H1 (cell line): ENCODE measurements around the gene NR3C1. TPM values are rescaled to one million over a fixed set of nuclear protein-coding genes. Genes with fewer than 3 reads are reported as not detected.

Experiments used
- CTCF ChIA-PET: fragments of 300-600 bp; sonication (Branson Sonifier 250); formaldehyde crosslinking; loops from one replicate; lab custom pipeline; 2021; ENCODE audit not compliant: partially characterized antibody; lab: Charles Lee
- POLR2A ChIA-PET: fragments of 300-600 bp; sonication (Branson Sonifier 250); formaldehyde crosslinking; loops from one replicate; lab custom pipeline; 2021; ENCODE audit warnings: inconsistent platforms; ENCODE audit not compliant: partially characterized antibody; lab: Charles Lee
- DNase-seq, 2 experiments: peaks; one replicate each; pipeline versions ENCODE4 v3.0.0 to v3.0.0-alpha.2; 2010 to 2022; ENCODE audit warnings: low spot score in 2 of 2, low read depth in 1 of 2, mixed read lengths in 1 of 2
- FAIRE-seq: peaks from 2 replicates; lab custom pipeline; 2011; peaks lifted over from hg19 to GRCh38; lab: Jason Lieb, UNC
- H2AFZ ChIP-seq: 2 replicates; pipeline ENCODE4 v1.8.1; 2012; ENCODE audit warnings: low read length, inconsistent platforms
- H2AK5ac ChIP-seq: 2 replicates; pipeline ENCODE4 v1.6.1; 2013; ENCODE audit warnings: low read depth, low read length
- H2BK120ac ChIP-seq: replicated peaks from 2 replicates; pipeline ENCODE3; 2013; ENCODE audit warnings: low read depth, low read length, inconsistent platforms
- H2BK12ac ChIP-seq: 2 replicates; pipeline ENCODE4 v1.6.1; 2013; ENCODE audit warnings: low read depth, low read length
- H2BK15ac ChIP-seq: 2 replicates; pipeline ENCODE4 v1.6.1; 2013; ENCODE audit warnings: low read length
- H2BK20ac ChIP-seq: 2 replicates; pipeline ENCODE4 v1.6.1; 2013; ENCODE audit warnings: low read length
- H2BK5ac ChIP-seq: 2 replicates; pipeline ENCODE4 v1.6.1; 2013; ENCODE audit warnings: low read depth, low read length
- H3K14ac ChIP-seq: 2 replicates; pipeline ENCODE4 v1.6.1; 2013; ENCODE audit warnings: inconsistent platforms; ENCODE audit not compliant: insufficient read length
- H3K18ac ChIP-seq: 2 replicates; pipeline ENCODE4 v1.6.1; 2013; ENCODE audit warnings: low read length; ENCODE audit errors: extremely low read depth
- H3K23ac ChIP-seq: 2 replicates; pipeline ENCODE4 v1.6.1; 2013; ENCODE audit warnings: inconsistent platforms; ENCODE audit not compliant: insufficient read length
- H3K23me2 ChIP-seq: 2 replicates; pipeline ENCODE4 v1.6.1; 2013; ENCODE audit warnings: low read depth, low read length
- H3K27ac ChIP-seq: 2 replicates; pipeline ENCODE4 v1.6.1; 2011; ENCODE audit warnings: low read depth, low read length, inconsistent platforms
- H3K27me3 ChIP-seq, 4 experiments: replicated peaks in 1 of 4; 1 replicate in 1 of 4; 2 replicates in 3 of 4; pipeline versions ENCODE4 v1.6.1 to v1.8.1; 2011 to 2013; ENCODE audit warnings: low read length in 3 of 4, mild to moderate bottlenecking in 3 of 4, inconsistent platforms in 2 of 4, mixed read lengths in 2 of 4, moderate library complexity in 1 of 4; ENCODE audit not compliant: control insufficient read depth in 3 of 4, insufficient read depth in 3 of 4; ENCODE audit errors: extremely low read depth in 1 of 4
- H3K36me3 ChIP-seq, 4 experiments: 2 replicates each; pipeline versions ENCODE4 v1.6.1 to v1.8.1; 2011 to 2013; ENCODE audit warnings: mild to moderate bottlenecking in 4 of 4, low read length in 3 of 4, moderate library complexity in 2 of 4, control low read depth in 1 of 4, inconsistent platforms in 1 of 4; ENCODE audit not compliant: insufficient read depth in 4 of 4, control insufficient read depth in 2 of 4
- H3K4ac ChIP-seq: replicated peaks from 2 replicates; pipeline ENCODE3; 2013; ENCODE audit warnings: low read length, low read depth, mixed read lengths, inconsistent platforms; ENCODE audit not compliant: insufficient read length
- H3K4me1 ChIP-seq, 4 experiments: replicated peaks in 1 of 4; 1 replicate in 1 of 4; 2 replicates in 3 of 4; pipeline versions ENCODE4 v1.6.1 to v1.8.1; 2011 to 2013; ENCODE audit warnings: low read length in 3 of 4, inconsistent platforms in 2 of 4, mixed read lengths in 1 of 4; ENCODE audit not compliant: insufficient read depth in 4 of 4, control insufficient read depth in 3 of 4
- H3K4me2 ChIP-seq, 2 experiments: 2 replicates each; pipeline versions ENCODE4 v1.6.1 to v1.8.1; 2011 to 2013; ENCODE audit warnings: low read depth in 2 of 2, low read length in 2 of 2, control low read depth in 1 of 2, inconsistent platforms in 1 of 2, mild to moderate bottlenecking in 1 of 2; ENCODE audit not compliant: insufficient read depth in 1 of 2
- H3K4me3 ChIP-seq, 4 experiments: fragments of 200-600, 300-600 bp in 1 of 4; sonication (generic), shearing (Covaris generic), sonication (Bioruptor Twin) in 1 of 4; 2 replicates each; pipeline versions ENCODE4 v1.5.1 to v1.8.1; 2011 to 2016; ENCODE audit warnings: low read length in 4 of 4, low read depth in 3 of 4, control low read depth in 2 of 4, inconsistent platforms in 2 of 4, mild to moderate bottlenecking in 2 of 4, mixed read lengths in 1 of 4, moderate library complexity in 1 of 4; ENCODE audit not compliant: insufficient read depth in 2 of 4; ENCODE audit errors: extremely low read depth in 1 of 4
- H3K56ac ChIP-seq: replicated peaks from 2 replicates; pipeline ENCODE3; 2013; ENCODE audit warnings: low read depth, mild to moderate bottlenecking, mixed read lengths, low read length, inconsistent platforms; ENCODE audit not compliant: insufficient read length
- H3K79me1 ChIP-seq: 2 replicates; pipeline ENCODE4 v1.6.1; 2013; ENCODE audit warnings: low read depth, low read length, control low read depth
- H3K79me2 ChIP-seq, 2 experiments: 2 replicates each; pipeline versions ENCODE4 v1.6.1 to v1.8.1; 2012 to 2013; ENCODE audit warnings: low read length in 2 of 2, mild to moderate bottlenecking in 2 of 2, inconsistent platforms in 1 of 2; ENCODE audit not compliant: insufficient read depth in 2 of 2, control insufficient read depth in 1 of 2
- H3K9ac ChIP-seq, 4 experiments: replicated peaks in 1 of 4; 1 replicate in 1 of 4; 2 replicates in 3 of 4; pipeline versions ENCODE4 v1.6.1 to v1.8.1; 2011 to 2013; ENCODE audit warnings: low read depth in 3 of 4, low read length in 3 of 4, control low read depth in 2 of 4, mild to moderate bottlenecking in 2 of 4, moderate library complexity in 2 of 4, inconsistent platforms in 1 of 4; ENCODE audit errors: extremely low read depth in 1 of 4
- H3K9me3 ChIP-seq, 2 experiments: 2 replicates each; pipeline versions ENCODE4 v1.6.1 to v1.8.1; 2012 to 2013; ENCODE audit warnings: mild to moderate bottlenecking in 2 of 2, moderate library complexity in 2 of 2, control low read depth in 1 of 2, inconsistent platforms in 1 of 2, low read depth in 1 of 2, low read length in 1 of 2, mixed read lengths in 1 of 2; ENCODE audit not compliant: insufficient read depth in 2 of 2
- H4K20me1 ChIP-seq, 2 experiments: replicated peaks in 1 of 2; 2 replicates each; pipeline versions ENCODE3 to v1.8.1; 2011 to 2013; ENCODE audit warnings: inconsistent platforms in 2 of 2, low read length in 2 of 2, mild to moderate bottlenecking in 1 of 2; ENCODE audit not compliant: insufficient read depth in 2 of 2, control insufficient read depth in 1 of 2
- H4K5ac ChIP-seq: 2 replicates; pipeline ENCODE4 v1.6.1; 2013; ENCODE audit warnings: low read length, low read depth, mixed read lengths, inconsistent platforms; ENCODE audit not compliant: insufficient read length
- H4K8ac ChIP-seq: 2 replicates; pipeline ENCODE4 v1.8.0; 2013; ENCODE audit warnings: mild to moderate bottlenecking, moderate library complexity, low read length, inconsistent platforms; ENCODE audit not compliant: insufficient read depth; ENCODE audit errors: extremely low read depth
- H4K91ac ChIP-seq: replicated peaks from 2 replicates; pipeline ENCODE3; 2013; ENCODE audit warnings: low read length, mixed read lengths, inconsistent platforms; ENCODE audit not compliant: insufficient read length
- ASH2L ChIP-seq: fragments of 200-600, 300-600 bp; sonication (generic); IDR thresholded peaks from one replicate; pipeline ENCODE4 v1.7.1; 2017; ENCODE audit warnings: low read length
- CBX8 ChIP-seq: fragments of 300-800, 300-1000 bp; sonication (generic); IDR thresholded peaks from 2 replicates; pipeline ENCODE4 v1.7.1; 2016; ENCODE audit warnings: low read depth, low read length, borderline replicate concordance
- EZH2 ChIP-seq: fragments of 200-600 bp; sonication (generic); IDR thresholded peaks from 2 replicates; pipeline ENCODE4 v1.7.1; 2012; ENCODE audit warnings: low read depth, mild to moderate bottlenecking, moderate library complexity, low read length, inconsistent platforms; ENCODE audit not compliant: severe bottlenecking
- GABPA ChIP-seq: IDR thresholded peaks from 2 replicates; pipeline ENCODE4 v1.6.1; 2011; ENCODE audit warnings: mild to moderate bottlenecking, low read length, moderate library complexity, borderline replicate concordance; ENCODE audit not compliant: insufficient read depth
- JUND ChIP-seq: IDR thresholded peaks from 2 replicates; pipeline ENCODE4 v1.6.1; 2011; ENCODE audit warnings: mild to moderate bottlenecking, improper control_type of control experiment, low read length
- PHF8 ChIP-seq: fragments of 200-600 bp; sonication (generic); conservative IDR thresholded peaks from 2 replicates; pipeline ENCODE4 v1.7.1; 2012; ENCODE audit warnings: low read depth, mild to moderate bottlenecking, inconsistent platforms, low read length, moderate library complexity
- POLR2A ChIP-seq, 2 experiments: IDR thresholded peaks; 1 replicate in 1 of 2; 2 replicates in 1 of 2; pipeline ENCODE4 v1.6.1; 2011; ENCODE audit warnings: low read depth in 2 of 2, low read length in 2 of 2, mild to moderate bottlenecking in 2 of 2; ENCODE audit errors: control extremely low read depth in 1 of 2
- POLR2AphosphoS5 ChIP-seq: IDR thresholded peaks from 2 replicates; pipeline ENCODE4 v1.6.1; 2011; ENCODE audit warnings: low read depth, low read length
- SRF ChIP-seq: IDR thresholded peaks from 2 replicates; pipeline ENCODE4 v1.6.1; 2011; ENCODE audit warnings: mild to moderate bottlenecking, low read depth, low read length, moderate library complexity
- TCF12 ChIP-seq: IDR thresholded peaks from 2 replicates; pipeline ENCODE4 v1.6.1; 2011; ENCODE audit warnings: low read depth, mild to moderate bottlenecking, low read length
- YY1 ChIP-seq: IDR thresholded peaks from 2 replicates; pipeline ENCODE4 v1.6.1; 2011; ENCODE audit warnings: low read depth, mild to moderate bottlenecking, low read length
- WGBS, 2 experiments: shearing (Covaris generic) in 1 of 2; methylation state at CpG; one replicate each; pipeline versions ENCODE4 v1.1.6 to v1.1.7; 2013 to 2015; ENCODE audit warnings: low lambda C conversion rate in 2 of 2, mixed read lengths in 2 of 2, inconsistent platforms in 1 of 2, low coverage in 1 of 2, missing lambda C conversion rate in 1 of 2; ENCODE audit not compliant: insufficient replicate concordance in 2 of 2, insufficient coverage in 1 of 2, insufficient read length in 1 of 2; ENCODE audit errors: extremely low coverage in 1 of 2, missing lambda C conversion rate in 1 of 2; 5-methylcytosine and 5-hydroxymethylcytosine counted together
- polyA plus RNA-seq, 7 experiments: library from polyadenylated mRNA; depleted of rRNA in 3 of 7; stranded (reverse) in 5 of 7; unstranded in 2 of 7; fragments of >200 nt in 5 of 7; fragments of 200-250 nt in 2 of 7; gene quantifications; 1 replicate in 5 of 7; 2 replicates in 1 of 7; 4 replicates in 1 of 7; pipeline versions ENCODE4 v1.2.1 to v1.2.3, GENCODE V29; 2011 to 2013; ENCODE audit warnings: missing spikeins in 2 of 7, mixed read lengths in 2 of 7
- total RNA-seq: library from RNA; stranded (reverse); fragmentation: NEBNext Ultra II Directional; extraction: Animal tissue kit (Norgen Biotek cat#: 25700); gene quantifications from 2 replicates; pipeline ENCODE4 v1.2.1, GENCODE V29; 2021
- TF ChIP-seq, protein P1 (sequence below): IDR thresholded peaks from 2 replicates; pipeline ENCODE4 v1.6.1; 2011; ENCODE audit warnings: low read depth, mild to moderate bottlenecking, low read length; ENCODE audit not compliant: insufficient read depth

The NR3C1 gene
- total and polyA plus RNA-seq, 2 of the 8 experiments (the other 6 are each of a cell fraction or from before 2014, with no cell fraction given): 1.7 to 5.4 TPM

DNA sequence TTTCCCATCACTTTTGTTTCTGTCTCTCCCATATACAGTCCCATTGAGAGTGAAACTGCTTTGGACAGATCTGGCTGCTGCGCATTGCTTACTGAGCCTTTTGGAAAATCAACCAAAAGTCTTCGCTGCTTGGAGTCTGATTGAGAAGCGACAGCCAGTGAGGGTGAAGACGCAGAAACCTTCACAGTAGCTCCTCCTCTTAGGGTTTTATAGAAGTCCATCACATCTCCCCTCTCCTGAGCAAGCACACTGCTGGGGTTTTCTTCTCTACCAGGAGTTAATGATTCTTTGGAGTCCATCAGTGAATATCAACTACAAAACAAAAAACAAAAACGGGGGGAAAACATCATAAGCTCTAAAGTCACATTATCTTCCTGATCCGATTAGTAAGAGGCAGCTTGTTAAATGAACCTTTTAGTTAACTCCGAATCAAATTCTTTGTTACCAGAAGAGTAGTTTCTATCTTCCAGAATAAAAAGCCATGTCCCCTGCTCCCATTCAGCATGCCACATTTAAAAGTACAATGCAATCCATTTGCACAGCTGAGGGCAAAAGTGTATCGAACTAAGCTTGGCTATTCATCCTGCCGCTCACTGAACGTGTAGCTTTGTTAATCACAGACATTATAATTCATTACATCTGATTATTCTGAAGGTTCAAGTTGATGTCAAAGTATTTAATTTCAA, 2.8 kb downstream of the NR3C1 start:
- ChIA-PET CTCF (interaction anchor here (1.1 to 1.8 kb wide), 4 partner anchors 12 to 397 kb away, joined by 3 to 6 read pairs (median 4); no protein-coding TSS in a partner anchor), POLR2A (interaction anchor here (1.0 kb wide), 1 partner anchor 11 kb away, joined by 4 read pairs; no protein-coding TSS in a partner anchor)
- no peaks in the 10 kb centered on the region for H3K36me3 ChIP-seq
- H3K4me3 ChIP-seq: no peak overlapping the region
- H3K9me3 ChIP-seq: no peaks in the 10 kb centered on the region
- no peak overlapping the region for H3K27ac ChIP-seq
- H2BK20ac ChIP-seq: no peak overlapping the region
- no peak overlapping the region for H4K8ac ChIP-seq
- H3K4me1 ChIP-seq: peaks cover 0 to 11% (median 5%) of the 10 kb centered on the region in 4 experiments; a peak in 6 of 7 replicates
- peaks cover 0 to 6% of the 10 kb centered on the region in 2 experiments; a peak in 1 of 4 replicates for H3K79me2 ChIP-seq
- H2BK12ac ChIP-seq: no peak overlapping the region
- H2AFZ ChIP-seq: no peak overlapping the region
- H4K5ac ChIP-seq: no peak overlapping the region
- peak overlapping the region in 1 of 2 experiments; percentile 5; a peak in 1 of 4 replicates for H3K4me2 ChIP-seq
- no peak overlapping the region for H2AK5ac ChIP-seq
- peaks cover 5 to 27% (median 12%) of the 10 kb centered on the region in 4 experiments; a peak in 6 of 7 replicates for H3K27me3 ChIP-seq
- H2BK5ac ChIP-seq: no peak overlapping the region
- FAIRE-seq (no peak), DNase-seq (no peak)
- H2BK15ac ChIP-seq: no peak overlapping the region
- H3K14ac ChIP-seq: no peak overlapping the region
- H3K56ac ChIP-seq: no peak overlapping the region
- H3K23me2 ChIP-seq: peaks cover 14% of the 10 kb centered on the region
- WGBS, 2 experiments: 71% methylated on average over 10 of the region's 10 CpGs; no CpG with 5 or more reads in 1 of the 2 experiments
- H3K9ac ChIP-seq: no peak overlapping the region
- no peaks in the 10 kb centered on the region for H3K79me1 ChIP-seq
- no peak overlapping the region for H4K91ac ChIP-seq
- H3K4ac ChIP-seq: no peak overlapping the region
- no peaks in the 10 kb centered on the region for H4K20me1 ChIP-seq
- no peak overlapping the region for H2BK120ac ChIP-seq
- no peak overlapping the region for H3K23ac ChIP-seq
- no peak overlapping the region for H3K18ac ChIP-seq
- TF ChIP-seq JUND: no peak
- no peak for TF ChIP-seq TCF12
- no peak for TF ChIP-seq POLR2A (IDR thresholded peaks at IDR 0.05; ENCODE audit: control extremely low read depth in 1 of 2, low read depth in 2 of 2, low read length in 2 of 2)
- no peak for TF ChIP-seq ASH2L
- TF ChIP-seq EZH2: no peak
- TF ChIP-seq GABPA: no peak
- TF ChIP-seq, protein P1, sequence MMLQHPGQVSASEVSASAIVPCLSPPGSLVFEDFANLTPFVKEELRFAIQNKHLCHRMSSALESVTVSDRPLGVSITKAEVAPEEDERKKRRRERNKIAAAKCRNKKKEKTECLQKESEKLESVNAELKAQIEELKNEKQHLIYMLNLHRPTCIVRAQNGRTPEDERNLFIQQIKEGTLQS: no peak
- TF ChIP-seq PHF8: no peak
- no peak for TF ChIP-seq SRF
- TF ChIP-seq YY1: no peak
- TF ChIP-seq CBX8: no peak
- TF ChIP-seq POLR2AphosphoS5: no peak
